ENCODE measurements around the gene NBPF3.
"Not testable (repeated sequence)": the region's sequence is repeated elsewhere in the genome, so short reads cannot be mapped to it uniquely, and the experiment has no call there.

NBPF3 gene

GRCh38 chr1:21472861-21473260 is 32.9 kb downstream of the NBPF3 start:
- Histone ChIP-seq H3K27ac (ENCODE audit: low read length) (no peak overlapping the region), H3K36me3 (ENCODE audit: control insufficient read depth, low read depth, low read length) (no peaks in the 10 kb centered on the region), H3K9ac (ENCODE audit: low read length) (no peak overlapping the region)

GRCh38 chr1:21478356-21478755 is 38.4 kb downstream of the NBPF3 start:
- Histone ChIP-seq H3K27me3 (ENCODE audit: control insufficient read depth, insufficient read depth, low read length) (peaks cover 6% of the 10 kb centered on the region), H3K9ac (ENCODE audit: low read length) (no peak overlapping the region), H3K27ac (ENCODE audit: low read length) (no peak overlapping the region), H3K4me3 (ENCODE audit: low read length) (no peak overlapping the region), H3K4me1 (ENCODE audit: control insufficient read depth, low read depth, low read length) (no peaks in the 10 kb centered on the region), H3K9me3 (ENCODE audit: control insufficient read depth, low read depth, low read length) (no peaks in the 10 kb centered on the region), H3K36me3 (ENCODE audit: control insufficient read depth, low read depth, low read length) (no peaks in the 10 kb centered on the region)

More at GRCh38 chr1:21472861-21473260, 32.9 kb downstream of the NBPF3 start:
- no peaks in the 10 kb centered on the region for H3K9me3 ChIP-seq (ENCODE audit: control insufficient read depth, low read depth, low read length)
- no peak overlapping the region for H3K4me3 ChIP-seq (ENCODE audit: low read length)
- H3K27me3 ChIP-seq (ENCODE audit: control insufficient read depth, insufficient read depth, low read length): no peaks in the 10 kb centered on the region
- H3K4me1 ChIP-seq (ENCODE audit: control insufficient read depth, low read depth, low read length): peaks cover 6% of the 10 kb centered on the region

GRCh38 chr1:21483881-21484280 is 43.9 kb downstream of the NBPF3 start:
- not testable (repeated sequence) for H3K9ac ChIP-seq (ENCODE audit: low read length); H3K4me1 ChIP-seq (ENCODE audit: control insufficient read depth, low read depth, low read length); H3K27ac ChIP-seq (ENCODE audit: low read length); H3K27me3 ChIP-seq (ENCODE audit: control insufficient read depth, insufficient read depth, low read length); H3K36me3 ChIP-seq (ENCODE audit: control insufficient read depth, low read depth, low read length); H3K9me3 ChIP-seq (ENCODE audit: control insufficient read depth, low read depth, low read length); H3K4me3 ChIP-seq (ENCODE audit: low read length)

- Histone ChIP-seq H3K36me3 (ENCODE audit: control insufficient read depth, low read depth, low read length) (no peaks in the 10 kb centered on the region), H3K27ac (ENCODE audit: low read length) (no peak overlapping the region), H3K9ac (ENCODE audit: low read length) (no peak overlapping the region), H3K4me1 (ENCODE audit: control insufficient read depth, low read depth, low read length) (peaks cover 7% of the 10 kb centered on the region), H3K4me3 (ENCODE audit: low read length) (no peak overlapping the region), H3K27me3 (ENCODE audit: control insufficient read depth, insufficient read depth, low read length) (no peaks in the 10 kb centered on the region), H3K9me3 (ENCODE audit: control insufficient read depth, low read depth, low read length) (no peaks in the 10 kb centered on the region)
These were observed 49.2 kb downstream of the NBPF3 start for GRCh38 chr1:21489146-21489545.

- H3K4me1 ChIP-seq (ENCODE audit: control insufficient read depth, low read depth, low read length): peaks cover 7% of the 10 kb centered on the region
- H3K27me3 ChIP-seq (ENCODE audit: control insufficient read depth, insufficient read depth, low read length): no peaks in the 10 kb centered on the region
- no peak overlapping the region for H3K9ac ChIP-seq (ENCODE audit: low read length)
- no peak overlapping the region for H3K27ac ChIP-seq (ENCODE audit: low read length)
- no peaks in the 10 kb centered on the region for H3K9me3 ChIP-seq (ENCODE audit: control insufficient read depth, low read depth, low read length)
- no peaks in the 10 kb centered on the region for H3K36me3 ChIP-seq (ENCODE audit: control insufficient read depth, low read depth, low read length)
- H3K4me3 ChIP-seq (ENCODE audit: low read length): no peak overlapping the region
These were observed 51.0 kb downstream of the NBPF3 start for GRCh38 chr1:21490774-21491487.

GRCh38 chr1:21491488-21492355 is 51.8 kb downstream of the NBPF3 start:
- Histone ChIP-seq H3K9ac (ENCODE audit: low read length) (no peak overlapping the region), H3K27ac (ENCODE audit: low read length) (no peak overlapping the region), H3K36me3 (ENCODE audit: control insufficient read depth, low read depth, low read length) (no peaks in the 10 kb centered on the region), H3K4me1 (ENCODE audit: control insufficient read depth, low read depth, low read length) (peaks cover 7% of the 10 kb centered on the region), H3K27me3 (ENCODE audit: control insufficient read depth, insufficient read depth, low read length) (no peaks in the 10 kb centered on the region), H3K9me3 (ENCODE audit: control insufficient read depth, low read depth, low read length) (no peaks in the 10 kb centered on the region), H3K4me3 (ENCODE audit: low read length) (no peak overlapping the region)

GRCh38 chr1:21492356-21492625 is 52.4 kb downstream of the NBPF3 start:
- Histone ChIP-seq H3K9me3 (ENCODE audit: control insufficient read depth, low read depth, low read length) (no peaks in the 10 kb centered on the region), H3K4me1 (ENCODE audit: control insufficient read depth, low read depth, low read length) (peaks cover 7% of the 10 kb centered on the region), H3K36me3 (ENCODE audit: control insufficient read depth, low read depth, low read length) (no peaks in the 10 kb centered on the region), H3K27me3 (ENCODE audit: control insufficient read depth, insufficient read depth, low read length) (no peaks in the 10 kb centered on the region), H3K27ac (ENCODE audit: low read length) (no peak overlapping the region), H3K9ac (ENCODE audit: low read length) (no peak overlapping the region), H3K4me3 (ENCODE audit: low read length) (no peak overlapping the region)

GRCh38 chr1:21494196-21494595 is 54.3 kb downstream of the NBPF3 start:
- Histone ChIP-seq H3K36me3 (ENCODE audit: control insufficient read depth, low read depth, low read length) (no peaks in the 10 kb centered on the region), H3K27ac (ENCODE audit: low read length) (no peak overlapping the region), H3K4me3 (ENCODE audit: low read length) (no peak overlapping the region), H3K4me1 (ENCODE audit: control insufficient read depth, low read depth, low read length) (peaks cover 13% of the 10 kb centered on the region), H3K9me3 (ENCODE audit: control insufficient read depth, low read depth, low read length) (no peaks in the 10 kb centered on the region), H3K27me3 (ENCODE audit: control insufficient read depth, insufficient read depth, low read length) (no peaks in the 10 kb centered on the region), H3K9ac (ENCODE audit: low read length) (no peak overlapping the region)

GRCh38 chr1:21495225-21495820 is 55.4 kb downstream of the NBPF3 start:
- H3K9ac ChIP-seq (ENCODE audit: low read length): no peak overlapping the region
- H3K27ac ChIP-seq (ENCODE audit: low read length): no peak overlapping the region
- H3K36me3 ChIP-seq (ENCODE audit: control insufficient read depth, low read depth, low read length): no peaks in the 10 kb centered on the region
- H3K4me3 ChIP-seq (ENCODE audit: low read length): no peak overlapping the region
- H3K9me3 ChIP-seq (ENCODE audit: control insufficient read depth, low read depth, low read length): no peaks in the 10 kb centered on the region
- peaks cover 13% of the 10 kb centered on the region for H3K4me1 ChIP-seq (ENCODE audit: control insufficient read depth, low read depth, low read length)
- no peaks in the 10 kb centered on the region for H3K27me3 ChIP-seq (ENCODE audit: control insufficient read depth, insufficient read depth, low read length)

GRCh38 chr1:21496063-21496462 is 56.1 kb downstream of the NBPF3 start:
- no peaks in the 10 kb centered on the region for H3K27me3 ChIP-seq (ENCODE audit: control insufficient read depth, insufficient read depth, low read length)
- H3K36me3 ChIP-seq (ENCODE audit: control insufficient read depth, low read depth, low read length): no peaks in the 10 kb centered on the region
- no peak overlapping the region for H3K4me3 ChIP-seq (ENCODE audit: low read length)
- H3K9ac ChIP-seq (ENCODE audit: low read length): no peak overlapping the region
- peaks cover 13% of the 10 kb centered on the region for H3K4me1 ChIP-seq (ENCODE audit: control insufficient read depth, low read depth, low read length)
- no peak overlapping the region for H3K27ac ChIP-seq (ENCODE audit: low read length)
- no peaks in the 10 kb centered on the region for H3K9me3 ChIP-seq (ENCODE audit: control insufficient read depth, low read depth, low read length)

- Histone ChIP-seq H3K27me3 (ENCODE audit: control insufficient read depth, insufficient read depth, low read length) (no peaks in the 10 kb centered on the region), H3K4me1 (ENCODE audit: control insufficient read depth, low read depth, low read length) (peaks cover 11% of the 10 kb centered on the region), H3K36me3 (ENCODE audit: control insufficient read depth, low read depth, low read length) (no peaks in the 10 kb centered on the region), H3K27ac (ENCODE audit: low read length) (no peak overlapping the region), H3K4me3 (ENCODE audit: low read length) (no peak overlapping the region), H3K9me3 (ENCODE audit: control insufficient read depth, low read depth, low read length) (no peaks in the 10 kb centered on the region), H3K9ac (ENCODE audit: low read length) (no peak overlapping the region)
These were observed 56.9 kb downstream of the NBPF3 start for GRCh38 chr1:21496886-21497285.

Measured in iPS-18a (cell line).